PC-9 (cell line): ENCODE results near the gene NHLRC2. TPM values are rescaled to one million over a fixed set of nuclear protein-coding genes. Genes with fewer than 3 reads are reported as not detected.

Experiments used
- BruUV-seq: library from RNA; stranded (reverse); fragments of 400-500 nt; replicated peaks from 2 replicates; lab custom pipeline; 2021; lab: Mats Ljungman, UMichigan
- CTCF ChIA-PET: fragments of 300-600 bp; sonication (Branson Sonifier 250); formaldehyde crosslinking; loops from one replicate; lab custom pipeline; 2022; ENCODE audit warnings: antibody characterized with exemption; lab: Charles Lee
- POLR2A ChIA-PET: fragments of 300-600 bp; sonication (Branson Sonifier 250); formaldehyde crosslinking; loops from one replicate; lab custom pipeline; 2022; ENCODE audit warnings: antibody characterized with exemption; ENCODE audit not compliant: unreplicated experiment; lab: Charles Lee
- DNase-seq, 2 experiments: peaks; one replicate each; pipeline versions ENCODE4 v3.0.0 to v3.0.0-alpha.2; 2015 to 2022; ENCODE audit warnings: mixed read lengths in 1 of 2
- H2AFZ ChIP-seq: fragments of 200-600 bp; sonication (generic); 2 replicates; pipeline ENCODE4 v1.8.1; 2017; ENCODE audit warnings: antibody characterized with exemption
- H3F3A ChIP-seq: fragments of 200-600 bp; sonication (generic); 2 replicates; pipeline ENCODE4 v1.8.1; 2017; ENCODE audit warnings: antibody characterized with exemption, mild to moderate bottlenecking, low read depth; ENCODE audit not compliant: insufficient read depth
- H3K27ac ChIP-seq: fragments of 200-600 bp; sonication (generic); 2 replicates; pipeline ENCODE4 v1.6.1; 2016; ENCODE audit warnings: mixed run types
- H3K27me3 ChIP-seq: fragments of 200-600 bp; sonication (generic); 2 replicates; pipeline ENCODE4 v1.6.1; 2016; ENCODE audit warnings: low read depth, mixed run types; ENCODE audit not compliant: insufficient read depth
- H3K36me3 ChIP-seq: fragments of 200-600 bp; sonication (generic); 2 replicates; pipeline ENCODE4 v1.6.1; 2016; ENCODE audit warnings: low read depth, mixed run types
- H3K4me1 ChIP-seq: fragments of 200-600 bp; sonication (generic); replicated peaks from 2 replicates; pipeline ENCODE4 v1.6.1; 2016; ENCODE audit warnings: mixed run types; ENCODE audit not compliant: insufficient read depth
- H3K4me2 ChIP-seq: fragments of 200-600 bp; sonication (generic); 2 replicates; pipeline ENCODE4 v1.6.1; 2017; ENCODE audit warnings: mixed run types
- H3K4me3 ChIP-seq: fragments of 200-600 bp; sonication (generic); 2 replicates; pipeline ENCODE4 v1.6.1; 2016; ENCODE audit warnings: mixed run types
- H3K79me2 ChIP-seq: fragments of 200-600 bp; sonication (generic); 2 replicates; pipeline ENCODE4 v1.6.1; 2017; ENCODE audit warnings: low read depth, mixed run types
- H3K9me2 ChIP-seq: fragments of 200-600 bp; sonication (generic); 2 replicates; pipeline ENCODE4 v1.8.1; 2017; ENCODE audit warnings: mild to moderate bottlenecking; ENCODE audit not compliant: insufficient read depth
- H3K9me3 ChIP-seq: fragments of 200-600 bp; sonication (generic); 2 replicates; pipeline ENCODE4 v1.8.1; 2016; ENCODE audit warnings: low read depth; ENCODE audit not compliant: insufficient read depth
- H4K20me1 ChIP-seq: fragments of 200-600 bp; sonication (generic); 2 replicates; pipeline ENCODE4 v1.8.1; 2017; ENCODE audit not compliant: insufficient read depth
- CTCF ChIP-seq: fragments of 200-600 bp; sonication (generic); conservative IDR thresholded peaks from 2 replicates; pipeline ENCODE4 v1.6.1; 2017; ENCODE audit warnings: mixed run types, antibody characterized with exemption, mild to moderate bottlenecking, moderate library complexity
- EZH2 ChIP-seq: fragments of 200-600 bp; sonication (generic); IDR thresholded peaks from 2 replicates; pipeline ENCODE4 v1.8.0; 2017; ENCODE audit warnings: antibody characterized with exemption, low read depth
- intact Hi-C: fragments of 100-400 bp; cut with micrococcal nuclease; formaldehyde crosslinking; loops from one replicate; pipeline ENCODE4 v1.10.0; 2022; ENCODE audit not compliant: unreplicated experiment
- total RNA-seq: library from RNA; stranded (reverse); gene quantifications from 2 replicates; pipeline ENCODE4 v1.2.3, GENCODE V29; 2021

NHLRC2 gene
- total RNA-seq, 1 experiment from 2014 or later, result 22.8 TPM

- Histone ChIP-seq H3K4me3 (no peak overlapping the region), H3K9me2 (no peaks in the 10 kb centered on the region), H3K27me3 (no peaks in the 10 kb centered on the region), H3K4me2 (no peak overlapping the region), H3K79me2 (no peaks in the 10 kb centered on the region), H3K4me1 (peaks cover 9% of the 10 kb centered on the region), H3K27ac (no peak overlapping the region), H3K36me3 (no peaks in the 10 kb centered on the region), H3K9me3 (no peaks in the 10 kb centered on the region), H3F3A (0 out of 2 replicates have a peak, but pooled peaks cover 4% of the 10 kb centered on the region), H4K20me1 (no peaks in the 10 kb centered on the region), H2AFZ (no peak overlapping the region)
- no peak for TF ChIP-seq CTCF
- TF ChIP-seq EZH2, result no peak
- no TSS peak for BruUV-seq
- intact Hi-C loops, result loop anchor here (5.0 kb wide), 1 partner anchor 40 kb away; no protein-coding TSS in a partner anchor
- CTCF ChIA-PET, result no interaction called here
- POLR2A ChIA-PET, result no interaction called here
- no peak for DNase-seq
These were observed 63.2 kb downstream of the NHLRC2 start for GRCh38 chr10:113917636-113918035.

- H3F3A ChIP-seq, result 0 out of 2 replicates have a peak, but pooled peaks cover 4% of the 10 kb centered on the region
- no peaks in the 10 kb centered on the region for H3K27me3 ChIP-seq
- POLR2A ChIA-PET, result no interaction called here
- H3K9me3 ChIP-seq, result no peaks in the 10 kb centered on the region
- H3K36me3 ChIP-seq, result no peaks in the 10 kb centered on the region
- H2AFZ ChIP-seq, result no peak overlapping the region
- H3K79me2 ChIP-seq, result no peaks in the 10 kb centered on the region
- H3K4me2 ChIP-seq, result no peak overlapping the region
- H3K27ac ChIP-seq, result no peak overlapping the region
- CTCF ChIA-PET, result no interaction called here
- intact Hi-C loops, result no loop called here
- no peaks in the 10 kb centered on the region for H3K9me2 ChIP-seq
- no peaks in the 10 kb centered on the region for H4K20me1 ChIP-seq
- no peak for DNase-seq
- TF ChIP-seq EZH2 (no peak), CTCF (no peak)
- BruUV-seq, result no TSS peak
- H3K4me1 ChIP-seq, result peaks cover 9% of the 10 kb centered on the region
- H3K4me3 ChIP-seq, result no peak overlapping the region
These were observed 65.7 kb downstream of the NHLRC2 start for GRCh38 chr10:113920114-113920513.

GRCh38 chr10:113920875-113921274 lies 66.4 kb downstream of the NHLRC2 start:
- 0 out of 2 replicates have a peak, but pooled peaks cover 1% of the 10 kb centered on the region for H3F3A ChIP-seq
- no peak overlapping the region for H3K4me3 ChIP-seq
- H3K4me1 ChIP-seq, result peaks cover 7% of the 10 kb centered on the region
- no peaks in the 10 kb centered on the region for H3K27me3 ChIP-seq
- no TSS peak for BruUV-seq
- H3K27ac ChIP-seq, result no peak overlapping the region
- ChIA-PET POLR2A (no interaction called here), CTCF (no interaction called here)
- DNase-seq, result no peak
- H4K20me1 ChIP-seq, result no peaks in the 10 kb centered on the region
- H3K9me2 ChIP-seq, result no peaks in the 10 kb centered on the region
- H3K9me3 ChIP-seq, result no peaks in the 10 kb centered on the region
- no peak overlapping the region for H3K4me2 ChIP-seq
- H3K79me2 ChIP-seq, result no peaks in the 10 kb centered on the region
- H2AFZ ChIP-seq, result no peak overlapping the region
- intact Hi-C loops, result no loop called here
- no peaks in the 10 kb centered on the region for H3K36me3 ChIP-seq
- no peak for TF ChIP-seq EZH2
- TF ChIP-seq CTCF, result no peak
